Measurements from ENCODE around the gene CYP19A1.

DNA sequence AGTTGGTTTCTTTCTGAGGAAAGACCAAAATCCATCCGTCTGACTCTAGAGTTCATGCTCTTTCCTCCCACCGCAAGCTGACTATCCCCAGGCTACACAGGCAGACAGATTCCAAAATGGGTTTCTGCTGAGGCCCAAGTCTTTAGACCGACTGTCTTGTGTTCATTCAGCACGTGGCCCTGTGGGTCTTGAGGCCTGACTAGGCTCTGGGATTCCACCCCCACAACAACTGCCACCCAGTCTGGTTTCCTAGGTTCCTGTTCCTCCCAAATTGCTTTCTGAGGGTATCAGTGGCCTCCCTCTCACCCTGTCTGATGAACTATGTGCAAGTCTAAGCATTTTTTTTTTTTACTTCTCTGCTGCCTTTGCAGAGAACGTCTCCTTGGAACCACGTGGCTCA, 67.7 kb downstream of the CYP19A1 start:
- no peak for TF ChIP-seq POLR2A (IDR thresholded peaks at IDR 0.05)
- TF ChIP-seq, protein P1, sequence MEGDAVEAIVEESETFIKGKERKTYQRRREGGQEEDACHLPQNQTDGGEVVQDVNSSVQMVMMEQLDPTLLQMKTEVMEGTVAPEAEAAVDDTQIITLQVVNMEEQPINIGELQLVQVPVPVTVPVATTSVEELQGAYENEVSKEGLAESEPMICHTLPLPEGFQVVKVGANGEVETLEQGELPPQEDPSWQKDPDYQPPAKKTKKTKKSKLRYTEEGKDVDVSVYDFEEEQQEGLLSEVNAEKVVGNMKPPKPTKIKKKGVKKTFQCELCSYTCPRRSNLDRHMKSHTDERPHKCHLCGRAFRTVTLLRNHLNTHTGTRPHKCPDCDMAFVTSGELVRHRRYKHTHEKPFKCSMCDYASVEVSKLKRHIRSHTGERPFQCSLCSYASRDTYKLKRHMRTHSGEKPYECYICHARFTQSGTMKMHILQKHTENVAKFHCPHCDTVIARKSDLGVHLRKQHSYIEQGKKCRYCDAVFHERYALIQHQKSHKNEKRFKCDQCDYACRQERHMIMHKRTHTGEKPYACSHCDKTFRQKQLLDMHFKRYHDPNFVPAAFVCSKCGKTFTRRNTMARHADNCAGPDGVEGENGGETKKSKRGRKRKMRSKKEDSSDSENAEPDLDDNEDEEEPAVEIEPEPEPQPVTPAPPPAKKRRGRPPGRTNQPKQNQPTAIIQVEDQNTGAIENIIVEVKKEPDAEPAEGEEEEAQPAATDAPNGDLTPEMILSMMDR (IDR thresholded peaks at IDR 0.05) = no peak
